Activated CD8-positive, alpha-beta memory T cell treated with anti-CD3 and anti-CD28 coated beads for 4 hours (primary cell): ENCODE results near the gene MCCC1.
"Not testable (repeated sequence)": the region's sequence is repeated elsewhere in the genome, so short reads cannot be mapped to it uniquely, and the experiment has no call there.

ENCODE experiments used
- DNase-seq, 2 donors: peaks; one replicate each; pipeline ENCODE4 v3.0.0-alpha.2; 2020; ENCODE audit warnings: low read depth in 2 of 2

The MCCC1 gene

DNA sequence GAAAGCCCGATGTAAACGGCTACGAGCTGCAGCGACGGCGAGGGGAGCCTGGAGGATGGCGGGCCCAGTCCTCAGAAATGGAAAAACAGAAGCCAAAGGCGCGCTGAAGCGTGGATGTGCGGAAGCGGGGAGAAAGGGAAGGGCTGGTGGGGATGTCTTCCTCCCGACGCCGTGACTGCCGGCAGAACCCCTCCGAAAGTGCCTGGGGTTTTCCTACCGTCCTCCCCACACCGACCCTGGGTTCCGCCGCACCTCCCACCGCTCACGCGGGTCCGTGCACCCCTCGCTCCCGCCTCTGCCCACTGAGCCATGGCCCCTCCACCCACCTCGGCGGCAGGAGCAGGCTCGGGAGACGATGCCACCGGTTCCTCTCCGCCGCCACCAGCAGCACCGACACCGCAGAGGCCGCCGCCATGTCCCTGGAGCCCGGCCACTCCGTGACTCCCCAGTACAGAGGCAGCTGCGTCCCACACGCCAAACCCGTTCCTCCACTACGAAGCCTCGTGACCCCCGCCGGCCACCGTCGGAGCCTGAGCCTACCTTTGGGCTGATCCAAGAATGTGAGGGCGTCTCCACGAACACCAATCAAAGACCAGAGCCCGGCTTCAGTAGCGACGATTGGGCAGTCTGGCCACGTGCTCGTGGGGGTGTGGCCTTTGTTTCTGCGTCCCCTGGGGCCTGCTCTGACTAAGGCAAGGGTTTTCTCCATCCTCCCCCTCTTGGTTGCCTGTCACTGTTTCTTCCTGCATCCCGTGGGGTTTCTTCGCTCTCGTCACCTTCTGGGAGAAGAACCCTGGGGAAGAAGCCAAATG, at the start of gene MCCC1:
TSS of gene MCCC1 (minus strand) at position 471 of the 812 bp plus-strand sequence. CDS start at position 415, 56 bp downstream.
- DNase-seq = peak; percentile 92 to 97

DNA sequence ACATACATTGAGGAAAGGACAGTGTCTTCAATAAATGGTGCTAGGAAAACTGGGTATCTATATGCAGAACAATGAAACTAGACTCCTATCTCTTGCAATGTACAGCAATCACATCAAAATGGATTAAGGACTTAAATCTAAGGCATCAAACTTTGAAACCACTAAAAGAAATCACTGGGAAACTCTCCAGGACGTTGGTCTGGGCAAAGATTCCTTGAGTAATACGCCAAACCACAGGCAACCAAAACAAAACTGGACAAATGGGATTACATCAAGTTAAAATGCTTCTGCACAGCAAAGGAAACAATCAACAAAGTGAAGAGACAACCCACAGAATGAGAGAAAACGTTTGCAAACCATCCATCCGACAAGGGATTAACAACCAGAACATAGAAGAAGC, 48.8 kb upstream of the MCCC1 start:
- no peak for DNase-seq

- no peak for DNase-seq
Observed at GRCh38 chr3:183144363-183144762, 45.1 kb upstream of the MCCC1 start.

DNA sequence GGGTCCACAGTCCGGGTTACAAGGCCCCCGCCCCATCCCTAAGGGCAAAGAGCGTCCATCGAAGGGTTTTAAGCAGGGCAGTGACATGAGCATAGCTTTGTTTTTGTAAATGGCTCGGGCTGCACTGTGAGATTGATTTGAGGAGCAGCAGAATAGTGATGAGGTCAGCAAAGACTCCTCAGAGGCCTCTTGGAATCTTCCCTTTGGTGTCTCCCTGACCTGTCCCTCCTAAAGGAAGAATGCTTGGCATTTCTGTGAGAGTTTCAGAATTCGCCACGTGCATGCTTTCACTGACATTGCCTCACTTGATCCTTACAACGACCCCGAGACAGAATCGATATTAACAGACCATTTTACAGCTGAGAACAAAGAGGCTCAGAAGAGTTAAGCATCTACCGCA, 42.9 kb upstream of the MCCC1 start:
- no peak for DNase-seq

- DNase-seq = no peak
Observed at GRCh38 chr3:183134844-183135243, 35.5 kb upstream of the MCCC1 start.

DNA sequence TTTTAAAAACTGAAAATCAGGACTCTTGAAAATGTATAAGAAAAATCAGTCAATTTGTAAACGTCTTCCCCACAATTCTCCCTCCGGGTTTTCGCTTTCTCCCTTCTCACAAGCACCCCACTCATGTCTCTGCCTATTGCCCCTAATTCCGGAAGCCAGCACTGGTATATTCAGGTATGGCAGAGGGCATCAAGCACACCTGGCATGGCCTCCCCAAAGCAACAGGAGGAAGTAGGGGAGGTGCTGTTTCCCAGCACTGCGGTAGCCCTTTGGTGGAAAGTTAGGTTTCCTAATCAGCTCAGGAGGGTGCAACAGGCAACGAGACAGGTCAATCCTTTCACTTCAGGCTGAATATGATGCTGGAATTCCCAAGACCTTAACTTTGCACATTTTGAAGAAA, 33.1 kb upstream of the MCCC1 start:
- DNase-seq = no peak

DNA sequence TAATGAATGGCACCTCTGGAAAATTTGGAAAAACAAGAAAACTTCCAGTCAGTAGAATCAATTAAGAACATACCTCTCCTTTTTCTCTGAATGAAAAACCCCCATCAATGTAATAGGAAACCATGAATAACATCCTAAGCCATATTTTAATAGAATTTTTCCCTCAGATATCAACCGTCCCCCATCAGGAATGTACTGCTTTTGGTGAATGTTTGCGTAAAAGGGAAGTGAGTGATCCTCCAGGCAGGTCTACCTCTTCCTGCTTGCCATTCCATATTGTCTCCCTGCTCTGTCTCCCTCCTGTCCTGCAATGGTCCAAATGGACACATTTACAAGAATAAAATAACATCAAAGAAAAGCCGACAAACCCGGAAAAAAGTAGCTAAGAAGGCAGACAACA, 32.4 kb upstream of the MCCC1 start:
- DNase-seq = no peak

- no peak for DNase-seq
Observed at GRCh38 chr3:183131186-183131725, 32.0 kb upstream of the MCCC1 start.

GRCh38 chr3:183129243-183129642, 29.9 kb upstream of the MCCC1 start:
- DNase-seq = no peak

DNA sequence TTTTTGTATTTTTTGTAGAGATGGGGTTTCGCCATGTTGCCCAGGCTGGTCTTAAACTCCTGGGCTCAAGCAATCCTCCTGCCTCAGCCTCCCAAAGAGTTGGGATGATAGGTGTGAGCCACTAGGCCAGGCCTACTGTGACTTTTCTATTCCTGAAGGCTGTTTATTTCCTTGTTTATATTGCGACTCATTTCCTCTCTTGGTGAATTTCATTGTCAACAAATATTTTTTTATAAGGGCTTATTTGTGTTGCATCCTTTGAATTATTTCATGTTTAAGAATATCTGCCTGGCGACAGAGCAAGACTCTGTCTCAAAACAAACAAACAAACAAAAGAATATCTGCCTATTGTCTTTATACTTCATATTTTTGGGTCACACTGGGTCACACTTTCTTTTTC, 29.4 kb upstream of the MCCC1 start:
- DNase-seq = no peak

DNA sequence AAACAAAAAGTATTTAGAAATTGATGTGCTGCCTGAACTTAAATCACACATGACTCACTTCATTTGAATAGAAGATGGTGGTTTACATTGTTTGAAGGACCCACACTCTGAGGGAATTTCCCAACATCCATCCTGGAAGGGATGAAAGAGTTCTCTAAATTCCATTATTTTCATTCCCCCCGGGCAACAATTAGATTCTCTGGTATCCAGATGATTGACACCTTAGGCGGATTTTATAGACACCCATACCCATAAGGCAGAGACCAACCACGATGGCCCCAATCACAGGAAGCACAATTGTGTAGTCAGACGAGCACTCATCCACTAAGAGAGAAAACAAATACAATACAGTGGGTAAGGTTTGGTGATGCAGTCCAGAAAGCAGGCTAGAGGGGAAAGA, 24.6 kb upstream of the MCCC1 start:
- DNase-seq = no peak

- no peak for DNase-seq
Observed at GRCh38 chr3:183122257-183122932, 23.1 kb upstream of the MCCC1 start.

GRCh38 chr3:183120538-183121215, 21.4 kb upstream of the MCCC1 start:
- no peak for DNase-seq

DNA sequence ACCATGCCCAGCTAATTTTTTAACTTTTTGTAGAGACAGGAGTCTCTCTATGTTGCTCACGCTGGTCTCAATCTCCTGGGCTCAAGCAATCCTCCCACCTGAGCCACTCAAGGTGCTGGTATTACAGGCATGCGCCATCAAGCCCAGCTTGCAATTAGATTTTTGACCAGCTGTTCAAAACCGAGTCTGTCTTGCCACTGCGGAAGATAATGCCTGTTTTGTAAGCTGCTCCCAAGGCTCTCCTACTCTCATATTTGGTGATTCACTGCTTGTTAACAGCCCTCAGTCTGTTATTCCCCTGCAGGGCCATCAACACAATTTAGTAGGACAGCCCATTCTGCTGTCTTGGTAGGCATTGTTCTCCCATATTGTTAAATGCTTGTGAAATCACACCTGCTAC, 17.8 kb upstream of the MCCC1 start:
- no peak for DNase-seq

DNA sequence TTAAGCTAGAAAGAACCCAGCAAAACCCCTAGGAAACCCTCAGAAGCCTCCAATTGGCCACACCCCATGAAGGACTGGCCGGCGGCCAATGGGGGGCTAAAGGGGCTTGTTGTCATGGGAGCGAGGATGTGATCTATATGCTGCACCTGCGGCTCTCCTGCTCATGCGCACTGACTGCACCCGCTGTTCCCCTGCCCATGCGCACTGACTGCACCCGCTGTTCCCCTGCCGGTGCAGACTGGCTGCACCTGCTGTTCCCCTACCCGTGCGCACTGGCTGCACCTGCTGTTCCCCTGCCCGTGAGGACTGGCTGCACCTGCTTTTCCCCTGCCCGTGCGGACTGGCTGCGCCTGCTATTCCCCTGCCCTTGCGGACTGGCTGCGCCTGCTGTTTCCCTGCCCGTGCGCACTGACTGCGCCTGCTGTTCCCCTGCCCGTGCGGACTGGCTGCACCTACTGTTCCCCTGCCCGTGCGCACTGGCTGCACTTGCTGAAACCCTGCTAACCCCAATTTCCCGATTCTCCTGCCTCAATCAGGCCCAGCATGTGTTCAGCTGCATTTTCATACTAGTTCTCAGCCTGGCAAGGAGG, 16.8 kb upstream of the MCCC1 start:
- peak in 1 of 2 donors; percentile 27 for DNase-seq

DNA sequence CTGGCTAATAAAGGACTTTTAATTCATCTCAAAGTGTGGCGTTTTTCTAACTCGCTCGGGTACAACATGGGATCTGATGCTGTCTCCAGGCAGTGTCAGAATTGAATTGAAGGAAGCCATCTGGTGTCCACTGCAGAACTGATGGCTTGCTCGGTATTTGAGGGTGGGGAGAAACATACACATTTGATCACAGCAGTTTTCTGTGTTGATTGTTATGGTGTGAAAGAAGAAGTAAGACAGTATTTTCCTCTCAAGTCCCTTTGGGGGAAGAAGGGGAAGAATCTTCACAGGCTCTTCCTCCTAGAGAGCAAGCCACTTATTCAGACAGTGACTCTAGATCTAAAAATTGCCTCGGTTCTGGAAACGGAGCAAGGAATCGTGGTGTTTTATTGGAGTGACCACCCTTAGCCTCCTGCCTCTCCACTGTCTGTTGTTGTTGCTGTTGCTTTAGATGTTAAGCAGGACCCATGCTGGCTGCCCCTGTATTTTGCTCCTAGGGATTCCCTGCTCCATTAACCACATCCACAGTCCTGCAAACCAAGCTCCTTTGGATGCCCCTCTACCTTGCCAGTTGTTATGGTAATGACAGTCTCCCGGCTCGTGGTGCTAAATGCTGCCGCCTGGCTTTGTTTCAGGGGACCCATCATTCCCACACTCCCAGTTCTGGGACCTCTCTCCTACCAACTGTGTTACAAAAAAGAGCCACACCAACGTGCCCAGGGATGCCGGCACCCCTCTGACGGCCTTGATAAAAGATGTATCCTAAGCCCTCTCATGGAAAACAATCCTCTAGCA, 15.3 kb upstream of the MCCC1 start:
- DNase-seq = no peak

DNA sequence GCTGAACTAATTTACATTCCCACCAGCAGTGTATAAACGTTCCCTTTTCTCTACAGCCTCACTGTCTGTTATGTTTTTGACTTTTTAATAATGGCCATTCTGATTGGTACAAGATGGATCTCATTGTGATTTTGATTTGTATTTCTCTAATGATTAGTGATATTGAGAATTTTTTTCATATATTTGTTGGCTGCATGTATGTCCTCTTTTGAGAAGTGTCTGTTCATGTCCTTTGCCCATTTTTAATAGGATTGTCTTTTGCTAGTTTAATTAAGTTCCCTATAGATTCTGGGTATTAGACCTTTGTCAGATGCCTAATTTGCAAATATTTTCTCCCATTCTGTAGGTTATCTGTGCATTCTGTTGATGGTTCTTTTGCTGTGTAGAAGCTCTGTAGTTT, 10.6 kb upstream of the MCCC1 start:
- DNase-seq = not testable (repeated sequence)

DNA sequence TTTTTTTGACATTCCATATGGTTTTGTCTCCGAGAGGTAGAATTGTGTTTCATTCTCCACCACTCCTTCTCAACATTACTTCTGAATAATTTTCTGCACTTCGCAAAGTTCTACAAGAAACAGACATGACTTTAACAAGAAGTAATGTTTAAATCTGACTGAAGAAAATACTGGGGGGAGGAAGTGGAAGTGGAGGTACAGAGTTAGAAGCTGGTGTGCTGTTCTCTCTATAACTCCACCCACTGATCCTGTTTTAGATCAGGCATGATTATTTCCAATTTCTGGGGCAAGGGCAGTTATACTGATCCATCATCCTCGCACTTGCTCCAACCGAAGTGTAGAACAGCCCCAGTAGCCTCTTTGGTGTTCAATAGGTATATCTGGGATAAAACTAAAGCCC, 9.2 kb upstream of the MCCC1 start:
- DNase-seq = no peak

DNA sequence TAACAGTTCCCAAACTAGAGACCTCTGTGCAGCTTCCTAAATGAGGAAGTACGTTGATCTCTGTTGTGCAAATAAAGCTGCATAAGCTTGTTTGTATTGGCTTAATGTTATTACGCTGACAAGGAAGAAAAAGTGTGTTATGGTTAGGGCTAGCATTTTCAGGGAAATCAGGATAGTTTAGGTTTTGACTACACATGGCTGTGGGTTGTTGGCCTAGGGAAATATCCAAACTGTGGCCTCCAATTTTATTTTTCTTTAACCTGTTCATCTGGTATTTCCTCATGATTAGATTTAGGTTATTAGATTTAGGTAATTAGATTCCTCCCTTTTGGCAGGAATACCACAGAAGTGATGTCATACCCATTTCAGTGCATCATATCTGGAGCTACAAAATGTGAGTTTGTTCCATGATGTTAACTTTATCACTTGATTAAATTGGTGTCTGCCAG, 8.7 kb upstream of the MCCC1 start:
- DNase-seq = no peak

GRCh38 chr3:183107372-183107771, 8.1 kb upstream of the MCCC1 start:
- not testable (repeated sequence) for DNase-seq

DNA sequence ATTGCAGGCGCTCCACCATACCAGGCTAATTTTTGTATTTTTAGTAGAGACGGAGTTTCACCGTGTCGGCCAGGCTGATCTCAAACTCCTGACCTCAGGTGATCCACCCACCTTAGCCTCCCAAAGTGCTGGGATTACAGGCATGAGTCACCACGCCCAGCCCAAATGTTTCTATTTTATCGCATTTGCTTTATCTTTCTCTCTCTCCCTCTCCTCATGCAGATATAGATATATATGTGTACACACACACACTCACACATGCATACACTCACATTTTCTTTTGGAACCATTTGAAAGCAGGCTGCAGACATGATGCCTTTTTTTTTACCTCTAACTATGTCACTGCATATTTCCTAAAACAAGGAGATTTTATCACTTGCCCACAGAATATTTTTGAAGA, 7.3 kb upstream of the MCCC1 start:
- no peak for DNase-seq
